AG09319 (cell line): Measurements from ENCODE around the gene KRT82.

Experiments
- DNase-seq: peaks from one replicate; pipeline ENCODE4 v3.0.0-alpha.2; 2010; ENCODE audit warnings: low read depth; ENCODE audit errors: extremely low read depth
- TF ChIP-seq, protein P1 (sequence below): IDR thresholded peaks from 2 replicates; pipeline ENCODE4 v1.5.1; 2011; ENCODE audit warnings: low read depth, mild to moderate bottlenecking, inconsistent platforms, low read length, moderate library complexity

Gene KRT82

DNA sequence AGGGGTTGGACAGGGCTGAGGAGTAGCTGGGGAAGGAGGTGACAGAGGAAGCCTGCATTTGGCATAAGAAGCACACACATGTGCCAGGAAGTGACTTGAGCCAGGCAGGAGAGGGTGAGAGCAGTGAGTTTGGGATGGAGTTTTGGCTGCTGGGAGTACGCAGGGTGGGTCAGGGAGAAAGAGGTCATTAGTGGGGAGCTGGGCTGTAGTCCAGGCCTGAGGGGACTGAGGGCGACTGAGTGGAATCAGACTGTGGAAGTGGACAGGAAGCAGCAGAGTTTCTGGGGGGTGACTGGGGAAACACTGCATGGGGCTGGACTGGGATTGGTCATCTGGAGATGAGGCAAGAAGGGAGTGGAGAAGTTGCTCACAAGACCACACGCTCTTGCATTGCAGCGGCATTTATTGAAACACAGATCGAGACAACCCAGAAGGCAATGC, 46.5 kb downstream of the KRT82 start:
- TF ChIP-seq, protein P1, sequence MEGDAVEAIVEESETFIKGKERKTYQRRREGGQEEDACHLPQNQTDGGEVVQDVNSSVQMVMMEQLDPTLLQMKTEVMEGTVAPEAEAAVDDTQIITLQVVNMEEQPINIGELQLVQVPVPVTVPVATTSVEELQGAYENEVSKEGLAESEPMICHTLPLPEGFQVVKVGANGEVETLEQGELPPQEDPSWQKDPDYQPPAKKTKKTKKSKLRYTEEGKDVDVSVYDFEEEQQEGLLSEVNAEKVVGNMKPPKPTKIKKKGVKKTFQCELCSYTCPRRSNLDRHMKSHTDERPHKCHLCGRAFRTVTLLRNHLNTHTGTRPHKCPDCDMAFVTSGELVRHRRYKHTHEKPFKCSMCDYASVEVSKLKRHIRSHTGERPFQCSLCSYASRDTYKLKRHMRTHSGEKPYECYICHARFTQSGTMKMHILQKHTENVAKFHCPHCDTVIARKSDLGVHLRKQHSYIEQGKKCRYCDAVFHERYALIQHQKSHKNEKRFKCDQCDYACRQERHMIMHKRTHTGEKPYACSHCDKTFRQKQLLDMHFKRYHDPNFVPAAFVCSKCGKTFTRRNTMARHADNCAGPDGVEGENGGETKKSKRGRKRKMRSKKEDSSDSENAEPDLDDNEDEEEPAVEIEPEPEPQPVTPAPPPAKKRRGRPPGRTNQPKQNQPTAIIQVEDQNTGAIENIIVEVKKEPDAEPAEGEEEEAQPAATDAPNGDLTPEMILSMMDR, result no peak
- DNase-seq, result no peak

GRCh38 chr12:52358575-52359350, 47.4 kb downstream of the KRT82 start:
- DNase-seq, result no peak
- TF ChIP-seq, protein P1, result no peak

- TF ChIP-seq, protein P1, result no peak
- no peak for DNase-seq
Observed at GRCh38 chr12:52356762-52357580, 49.2 kb downstream of the KRT82 start.

GRCh38 chr12:52356031-52356761, 49.9 kb downstream of the KRT82 start:
- DNase-seq, result no peak
- TF ChIP-seq, protein P1, result no peak

DNA sequence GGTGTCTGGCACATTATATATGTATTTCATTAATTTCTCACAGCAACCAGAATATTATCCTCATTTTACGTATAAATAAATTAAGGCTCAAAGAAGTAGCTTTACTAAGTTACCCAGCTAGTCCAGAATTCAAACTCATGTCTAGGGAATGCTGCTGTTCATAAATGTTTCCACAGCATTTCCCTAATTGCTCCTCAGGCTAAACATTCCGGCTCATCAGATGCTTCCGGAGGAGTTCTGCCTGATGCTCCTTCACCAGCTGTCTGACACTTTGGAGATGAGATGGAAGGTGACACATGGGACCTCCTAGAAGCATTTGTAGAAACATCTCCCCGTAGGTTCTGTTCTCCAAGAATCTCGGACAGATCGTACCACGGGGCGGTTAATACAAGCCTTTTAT, 51.0 kb downstream of the KRT82 start:
- DNase-seq, result no peak
- TF ChIP-seq, protein P1, result no peak

GRCh38 chr12:52354200-52354599, 51.9 kb downstream of the KRT82 start:
- DNase-seq, result no peak

More at GRCh38 chr12:52354200-52354599, 51.9 kb downstream of the KRT82 start:
- TF ChIP-seq, protein P1, result no peak
